Muscle of arm (tissue), 12 donors: ENCODE results near the gene TEPSIN. TPM values are rescaled to one million over a fixed set of nuclear protein-coding genes. Genes with fewer than 3 reads are reported as not detected.

Experiments
- DNase-seq: peaks from one replicate; pipeline ENCODE4 v3.0.0-alpha.2; 2013
- polyA plus RNA-seq, 12 donors: library from polyadenylated mRNA; unstranded; fragments of 120-200 nt; gene quantifications; one replicate each; pipeline ENCODE4 v1.2.1, GENCODE V29; 2013; ENCODE audit not compliant: insufficient read length in 12 of 12

TEPSIN gene
- polyA plus RNA-seq, 12 donors = 7.9 to 25.7 (median 11.9) TPM; not detected in 1

- DNase-seq = no peak
Observed at GRCh38 chr17:81184555-81184954, 54.3 kb downstream of the TEPSIN start.

GRCh38 chr17:81183807-81184206 is 55.0 kb downstream of the TEPSIN start:
- DNase-seq = no peak

GRCh38 chr17:81183316-81183715 is 55.5 kb downstream of the TEPSIN start:
- DNase-seq = no peak

GRCh38 chr17:81182596-81182995 is 56.3 kb downstream of the TEPSIN start:
- no peak for DNase-seq

- no peak for DNase-seq
Observed at GRCh38 chr17:81181811-81182185, 57.1 kb downstream of the TEPSIN start.

- no peak for DNase-seq
Observed at GRCh38 chr17:81180836-81181810, 57.7 kb downstream of the TEPSIN start.

GRCh38 chr17:81179861-81180260 is 59.0 kb downstream of the TEPSIN start:
- no peak for DNase-seq

GRCh38 chr17:81179220-81179619 is 59.6 kb downstream of the TEPSIN start:
- no peak for DNase-seq

Other genes starting within 250 kb of the TEPSIN start
- 10 to 100 TPM in 11 of 12 donors, not detected in 1; 18.7 to 27.3 (median 22.7) TPM for gene CHMP6, start 247.2 kb downstream of the TEPSIN start, polyA plus RNA-seq
- gene BAIAP2, start 203.9 kb downstream of the TEPSIN start, polyA plus RNA-seq = 10 to 100 TPM in 11 of 12 donors, not detected in 1; 11.6 to 40.3 (median 17.2) TPM
- 1 to 10 TPM in 1 of 12 donors, under 1 TPM in 8, not detected in 3; 0.12 to 2.6 (median 0.47) TPM for gene PVALEF, start 73.5 kb downstream of the TEPSIN start, polyA plus RNA-seq
- gene AATK, start 72.8 kb downstream of the TEPSIN start, polyA plus RNA-seq = 10 to 100 TPM in 4 of 12 donors, 1 to 10 TPM in 7, not detected in 1; 4.4 to 12.8 (median 9.4) TPM
- 10 to 100 TPM in 1 of 12 donors, 1 to 10 TPM in 10, not detected in 1; 4.7 to 15.4 (median 8.1) TPM for gene CEP131, start 16.1 kb downstream of the TEPSIN start, polyA plus RNA-seq
- 10 to 100 TPM in 11 of 12 donors, not detected in 1; 31.7 to 90.1 (median 39.0) TPM for gene NDUFAF8, start 263 bp upstream of the TEPSIN start, polyA plus RNA-seq
- 10 to 100 TPM in 11 of 12 donors, not detected in 1; 32.7 to 57.4 (median 40.4) TPM for gene SLC38A10, start 56.3 kb upstream of the TEPSIN start, polyA plus RNA-seq
- gene BAHCC1, start 156.4 kb upstream of the TEPSIN start, polyA plus RNA-seq = 10 to 100 TPM in 6 of 12 donors, 1 to 10 TPM in 5, not detected in 1; 7.5 to 23.4 (median 10.8) TPM